ENCODE data around the gene PRKN. TPM values are rescaled to one million over a fixed set of nuclear protein-coding genes. Genes with fewer than 3 reads are reported as not detected.

The PRKN gene
- total RNA-seq, 1 experiment from 2014 or later, result 2.0 TPM

- H3K27me3 ChIP-seq (ENCODE audit: insufficient read depth, low read length), result no peaks in the 10 kb centered on the region
- H3K4me1 Mint-ChIP-seq, result peaks cover 19 to 22% of the 10 kb centered on the region in 2 experiments
Observed at GRCh38 chr6:161300823-161301222, 1426.7 kb downstream of the PRKN start.

More at GRCh38 chr6:161300823-161301222, 1426.7 kb downstream of the PRKN start:
- Histone ChIP-seq H2AFZ (ENCODE audit: low read length) (no peak overlapping the region), H2AK5ac (ENCODE audit: insufficient read length, low read length) (no peak overlapping the region), H3K79me1 (ENCODE audit: insufficient read depth, low read depth, low read length, poor library complexity, severe bottlenecking) (no peaks in the 10 kb centered on the region), H4K8ac (replicated peaks; ENCODE audit: insufficient read length, low read depth, low read length) (no peak overlapping the region), H3K56ac (ENCODE audit: insufficient read length, low read depth, low read length) (no peak overlapping the region), H2BK12ac (ENCODE audit: insufficient read length, low read depth, low read length) (no peak overlapping the region), H3K23ac (ENCODE audit: insufficient read length, low read depth, low read length) (no peak overlapping the region), H2BK20ac (ENCODE audit: low read depth, low read length, poor library complexity, severe bottlenecking) (no peak overlapping the region), H3K79me2 (ENCODE audit: insufficient read depth, low read length) (no peaks in the 10 kb centered on the region), H3K4ac (ENCODE audit: low read depth, low read length) (no peak overlapping the region), H2BK15ac (ENCODE audit: low read depth, low read length) (no peak overlapping the region), H3K4me1 (ENCODE audit: insufficient read depth, low read length) (no peaks in the 10 kb centered on the region), H3K23me2 (ENCODE audit: insufficient read length, low read depth, low read length, poor library complexity, severe bottlenecking) (no peaks in the 10 kb centered on the region), H4K5ac (ENCODE audit: insufficient read length, low read depth, low read length) (no peak overlapping the region), H3K18ac (ENCODE audit: insufficient read length, low read depth, low read length) (no peak overlapping the region), H4K91ac (ENCODE audit: insufficient read length, low read depth, low read length) (no peak overlapping the region), H2BK120ac (ENCODE audit: low read depth, low read length, poor library complexity, severe bottlenecking) (no peak overlapping the region), H3K27ac (ENCODE audit: insufficient read length, low read depth, low read length) (no peak overlapping the region), H4K20me1 (ENCODE audit: control insufficient read depth, insufficient read depth, insufficient read length) (no peaks in the 10 kb centered on the region), H2BK5ac (ENCODE audit: insufficient read length, low read length) (no peak overlapping the region), H3K14ac (ENCODE audit: insufficient read depth, low read length) (no peak overlapping the region), H3T11ph (ENCODE audit: low read length) (no peak overlapping the region), H3K9me3 (ENCODE audit: control insufficient read depth, low read depth, low read length) (no peaks in the 10 kb centered on the region), H3K9ac (ENCODE audit: extremely low read depth, insufficient read length, low read length) (no peak overlapping the region), H3K4me2 (ENCODE audit: insufficient read depth, insufficient read length, low read length) (no peak overlapping the region)
- Mint-ChIP-seq H3K27ac (no peak overlapping the region), H3K27me3 (ENCODE audit: low read depth) (peaks cover 2% of the 10 kb centered on the region; the same call in 1 of the 2 replicates), H3K36me3 (ENCODE audit: insufficient read depth in 1 of 3, low read depth in 3 of 3) (peaks cover 15 to 31% (median 17%) of the 10 kb centered on the region in 3 experiments), H3K4me3 (no peak overlapping the region), H3K9me3 (peaks cover 26 to 27% of the 10 kb centered on the region in 2 experiments)
- DNase-seq, result no peak
- TF ChIP-seq, protein P1, sequence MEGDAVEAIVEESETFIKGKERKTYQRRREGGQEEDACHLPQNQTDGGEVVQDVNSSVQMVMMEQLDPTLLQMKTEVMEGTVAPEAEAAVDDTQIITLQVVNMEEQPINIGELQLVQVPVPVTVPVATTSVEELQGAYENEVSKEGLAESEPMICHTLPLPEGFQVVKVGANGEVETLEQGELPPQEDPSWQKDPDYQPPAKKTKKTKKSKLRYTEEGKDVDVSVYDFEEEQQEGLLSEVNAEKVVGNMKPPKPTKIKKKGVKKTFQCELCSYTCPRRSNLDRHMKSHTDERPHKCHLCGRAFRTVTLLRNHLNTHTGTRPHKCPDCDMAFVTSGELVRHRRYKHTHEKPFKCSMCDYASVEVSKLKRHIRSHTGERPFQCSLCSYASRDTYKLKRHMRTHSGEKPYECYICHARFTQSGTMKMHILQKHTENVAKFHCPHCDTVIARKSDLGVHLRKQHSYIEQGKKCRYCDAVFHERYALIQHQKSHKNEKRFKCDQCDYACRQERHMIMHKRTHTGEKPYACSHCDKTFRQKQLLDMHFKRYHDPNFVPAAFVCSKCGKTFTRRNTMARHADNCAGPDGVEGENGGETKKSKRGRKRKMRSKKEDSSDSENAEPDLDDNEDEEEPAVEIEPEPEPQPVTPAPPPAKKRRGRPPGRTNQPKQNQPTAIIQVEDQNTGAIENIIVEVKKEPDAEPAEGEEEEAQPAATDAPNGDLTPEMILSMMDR (conservative IDR thresholded peaks at IDR 0.05), result no peak
